HepG2 (cell line): ENCODE measurements around the gene PRRT2. TPM values are rescaled to one million over a fixed set of nuclear protein-coding genes. Genes with fewer than 3 reads are reported as not detected.
A peak's percentile ranks its signal among the peaks of the same experiment; 100 is the strongest.

Experiments used
- HMGXB3 ChIP-seq: sonication (generic); formaldehyde crosslinking; IDR thresholded peaks from 2 replicates; pipeline ENCODE4 v1.4.0; 2020; ENCODE audit warnings: missing genetic modification reagents, borderline replicate concordance
- HOXA9 ChIP-seq: sonication (generic); formaldehyde crosslinking; IDR thresholded peaks from 2 replicates; pipeline ENCODE4 v1.8.1; 2022; ENCODE audit warnings: missing genetic modification reagents, mild to moderate bottlenecking, moderate library complexity, borderline replicate concordance
- LBX2 ChIP-seq: sonication (generic); formaldehyde crosslinking; IDR thresholded peaks from 2 replicates; pipeline ENCODE4 v1.5.0; 2020; ENCODE audit warnings: missing genetic modification reagents, mild to moderate bottlenecking, borderline replicate concordance
- NCOA1 ChIP-seq: sonication (generic); formaldehyde crosslinking; IDR thresholded peaks from 2 replicates; pipeline ENCODE4 v1.9.0; 2021; ENCODE audit warnings: missing genetic modification reagents
- NFE2L2 ChIP-seq: fragments of 150-350 bp; IDR thresholded peaks from 2 replicates; pipeline ENCODE4 v1.6.1; 2014; ENCODE audit warnings: low read length
- SIN3A ChIP-seq: IDR thresholded peaks from 2 replicates; pipeline ENCODE4 v1.6.1; 2011; ENCODE audit warnings: low read depth, mild to moderate bottlenecking, control low read depth, low read length, borderline replicate concordance
- SOX5 ChIP-seq: IDR thresholded peaks from 2 replicates; pipeline ENCODE4 v1.6.1; 2016; ENCODE audit warnings: borderline replicate concordance
- ZNF232 ChIP-seq: sonication (generic); formaldehyde crosslinking; IDR thresholded peaks from 2 replicates; pipeline ENCODE4 v1.4.0; 2020; ENCODE audit warnings: missing genetic modification reagents, borderline replicate concordance
- polyA plus RNA-seq, 8 experiments: library from polyadenylated mRNA; depleted of rRNA in 3 of 8; stranded (reverse) in 7 of 8; unstranded in 1 of 8; fragments of >200 nt; fragmentation: Illumina TruSeq in 4 of 8; extraction: Trizol in 4 of 8; gene quantifications; 2 replicates each; pipeline versions ENCODE4 v1.2.1 to v1.2.3, GENCODE V29; 2011 to 2016; ENCODE audit warnings: low read depth in 4 of 8, missing spikeins in 1 of 8, mixed read lengths in 1 of 8; ENCODE audit not compliant: insufficient read depth in 1 of 8
- total RNA-seq, 5 experiments: library from RNA; depleted of rRNA; stranded (reverse); fragments of >200 nt; fragmentation: Illumina TruSeq; extraction: Trizol; gene quantifications; 2 replicates each; pipeline ENCODE4 v1.2.3, GENCODE V29; 2016; ENCODE audit warnings: low read depth in 1 of 5

PRRT2 gene
- total and polyA plus RNA-seq, 2 of the 13 experiments (the other 11 are each of a cell fraction or from before 2014, with no cell fraction given), result 0.51 to 1.1 TPM

GRCh38 chr16:29790949-29791844 is 20.8 kb upstream of the PRRT2 start (continued):
- TF ChIP-seq HMGXB3 (CRISPR knock-in tag) (no peak), NCOA1 (CRISPR knock-in tag) (no peak), HOXA9 (CRISPR knock-in tag) (peak; percentile 12; the same call in 1 of the 2 replicates), SOX5 (CRISPR knock-in tag) (no peak), LBX2 (CRISPR knock-in tag) (0 out of 2 replicates have a peak, but pooled peaks have one; percentile 51), SIN3A (peak; percentile 1; the same call in 1 of the 2 replicates), ZNF232 (CRISPR knock-in tag) (peak; percentile 43; the same call in 1 of the 2 replicates), NFE2L2 (no peak)
- TF ChIP-seq, all 625 proteins: peak for 36
